Osteocyte (in vitro differentiated cells): ENCODE data around the gene KDM5B. TPM values are rescaled to one million over a fixed set of nuclear protein-coding genes. Genes with fewer than 3 reads are reported as not detected.

ENCODE experiments used
- total RNA-seq: library from RNA; stranded (reverse); gene quantifications from 2 replicates; pipeline ENCODE4 v1.2.1, GENCODE V29; 2021

Gene KDM5B
- total RNA-seq, 1 donor from 2014 or later, result 152 TPM

Other genes starting within 250 kb of the KDM5B start
- gene SYT2, start 98.0 kb downstream of the KDM5B start, total RNA-seq, result not detected in 2 replicates
- gene PCAT6, start 2.5 kb upstream of the KDM5B start, total RNA-seq, result 3.8 and 5.2 TPM in 2 replicates
- 12.2 and 13.9 TPM in 2 replicates for gene RABIF, start 80.7 kb upstream of the KDM5B start, total RNA-seq
- gene KLHL12, start 118.8 kb upstream of the KDM5B start, total RNA-seq, result 24.2 and 26.2 TPM in 2 replicates
- gene ADIPOR1, start 149.9 kb upstream of the KDM5B start, total RNA-seq, result 72.3 and 77.0 TPM in 2 replicates
- gene CYB5R1, start 158.8 kb upstream of the KDM5B start, total RNA-seq, result 50.3 and 55.6 TPM in 2 replicates
- 59.6 and 65.9 TPM in 2 replicates for gene TMEM183A, start 199.0 kb upstream of the KDM5B start, total RNA-seq
- 0.63 and 1.4 TPM in 2 replicates for gene PPFIA4, start 218.1 kb upstream of the KDM5B start, total RNA-seq